ENCODE data around the gene CLIC4.
"Not testable (repeated sequence)": the region's sequence is repeated elsewhere in the genome, so short reads cannot be mapped to it uniquely, and the experiment has no call there.

CLIC4 gene

GRCh38 chr1:24886241-24886640 lies 141.0 kb downstream of the CLIC4 start:
- no peak for DNase-seq

GRCh38 chr1:24888061-24888970 lies 143.1 kb downstream of the CLIC4 start:
- no peak for DNase-seq

GRCh38 chr1:24888971-24889676 lies 143.9 kb downstream of the CLIC4 start:
- DNase-seq = no peak

- no peak for DNase-seq
Measured at GRCh38 chr1:24890887-24891286, 145.6 kb downstream of the CLIC4 start.

GRCh38 chr1:24891367-24891766 lies 146.1 kb downstream of the CLIC4 start:
- not testable (repeated sequence) for DNase-seq

GRCh38 chr1:24892188-24893153 lies 147.2 kb downstream of the CLIC4 start:
- DNase-seq = no peak

GRCh38 chr1:24893431-24893830 lies 148.2 kb downstream of the CLIC4 start:
- DNase-seq = peak; percentile 36
